A172 (cell line): ENCODE measurements around the gene ARMC3. TPM values are rescaled to one million over a fixed set of nuclear protein-coding genes. Genes with fewer than 3 reads are reported as not detected.
A peak's percentile ranks its signal among the peaks of the same experiment; 100 is the strongest.

Experiments
- DNase-seq: peaks from one replicate; pipeline ENCODE4 v3.0.0-alpha.2; 2015; ENCODE audit warnings: low spot score
- total RNA-seq: library from RNA; depleted of rRNA; stranded (reverse); fragments of >200 nt; shearing (Covaris generic); gene quantifications from 2 replicates; pipeline ENCODE4 v1.2.3, GENCODE V29; 2014

The ARMC3 gene
- total RNA-seq, 1 experiment from 2014 or later = 0.31 TPM

DNA sequence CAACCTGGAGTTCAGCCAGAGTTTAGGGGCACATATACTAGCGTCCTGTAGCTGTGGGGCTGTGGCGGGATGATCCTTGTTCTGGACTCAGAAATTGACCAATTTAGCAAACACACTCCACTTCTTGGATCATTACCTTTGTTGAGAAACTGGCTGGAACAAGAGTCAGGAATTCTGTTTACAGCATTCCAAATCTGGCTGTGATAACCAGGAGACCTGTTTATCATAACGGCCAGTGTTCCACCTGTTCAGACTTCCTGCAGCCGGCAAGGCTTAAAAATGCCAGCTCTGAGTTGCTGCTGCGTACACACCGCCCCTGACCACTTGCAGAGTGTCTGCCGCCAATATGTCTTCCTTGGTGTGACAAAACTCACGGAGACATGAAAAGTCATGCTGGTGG, 64.8 kb downstream of the ARMC3 start:
- DNase-seq = no peak

DNA sequence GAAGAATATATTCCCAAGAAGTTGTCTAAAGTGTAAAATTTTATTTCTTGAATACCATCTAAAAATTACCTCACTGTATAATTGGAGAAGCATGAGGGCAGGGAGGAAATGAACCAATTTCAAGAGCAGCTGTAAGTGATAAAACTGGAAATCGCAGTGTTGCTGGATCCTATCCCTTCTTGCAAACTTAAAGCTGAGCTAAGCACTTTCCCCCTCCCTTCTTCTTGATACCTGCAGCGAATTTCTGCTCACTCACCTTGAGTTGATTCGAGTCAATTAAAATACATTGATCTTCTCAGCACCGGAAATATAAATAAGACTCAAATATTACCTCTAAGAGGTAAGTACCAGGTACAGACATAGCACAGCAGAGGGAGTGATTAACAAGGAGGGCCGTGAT, 65.5 kb downstream of the ARMC3 start:
- DNase-seq = no peak

DNA sequence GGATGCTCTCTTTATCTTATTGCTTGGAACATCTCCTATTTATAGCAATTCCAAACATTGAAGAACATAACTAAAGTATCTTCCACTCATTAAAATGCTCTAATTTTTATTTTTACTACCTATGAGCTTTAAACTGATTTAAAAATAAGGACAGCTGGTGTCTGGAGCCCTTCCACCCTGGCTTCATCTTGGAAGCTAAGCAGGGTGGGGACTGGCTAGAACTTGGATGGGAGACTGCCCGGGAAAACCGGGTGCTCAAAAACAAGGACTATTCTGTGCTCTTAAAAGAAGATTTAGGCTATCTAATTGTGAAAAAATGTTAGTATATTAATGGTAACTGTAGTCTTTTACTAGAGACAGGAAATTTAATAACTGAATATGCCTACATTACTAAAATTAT, 69.2 kb downstream of the ARMC3 start:
- peak; percentile 46 for DNase-seq

DNA sequence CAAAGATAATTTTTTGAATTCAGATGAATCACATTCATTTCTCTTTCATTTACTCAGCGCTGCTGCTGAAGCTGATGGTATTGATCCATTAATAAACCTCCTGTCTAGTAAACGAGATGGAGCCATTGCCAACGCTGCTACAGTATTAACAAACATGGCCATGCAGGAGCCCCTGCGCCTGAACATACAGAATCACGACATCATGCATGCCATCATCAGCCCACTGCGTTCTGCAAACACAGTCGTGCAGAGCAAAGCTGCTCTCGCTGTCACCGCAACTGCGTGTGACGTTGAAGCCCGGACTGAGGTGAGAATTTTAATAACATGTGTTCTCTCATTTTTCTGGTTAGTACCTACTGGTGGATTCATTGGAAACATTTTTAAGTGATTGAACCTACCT, 70.2 kb downstream of the ARMC3 start:
- no peak for DNase-seq

DNA sequence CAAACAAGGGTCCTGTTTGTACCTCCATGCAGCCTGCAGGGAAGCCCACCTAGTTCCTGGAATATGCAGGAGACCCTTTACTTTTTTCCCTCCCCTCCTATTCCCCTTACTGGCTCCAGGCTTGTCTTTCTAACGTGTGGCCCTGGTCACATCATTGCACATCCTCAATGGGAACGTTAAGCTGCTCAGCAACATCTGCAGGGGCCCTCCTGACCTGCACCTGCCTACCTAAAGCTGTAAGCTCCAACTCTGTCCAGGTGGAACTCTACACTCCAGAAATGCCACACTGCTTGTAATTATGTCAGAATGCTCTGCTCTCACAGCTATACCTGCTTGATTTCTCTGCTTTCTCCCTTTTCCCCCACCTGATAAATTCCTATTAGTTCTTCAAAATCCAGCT, 72.1 kb downstream of the ARMC3 start:
- DNase-seq = no peak

DNA sequence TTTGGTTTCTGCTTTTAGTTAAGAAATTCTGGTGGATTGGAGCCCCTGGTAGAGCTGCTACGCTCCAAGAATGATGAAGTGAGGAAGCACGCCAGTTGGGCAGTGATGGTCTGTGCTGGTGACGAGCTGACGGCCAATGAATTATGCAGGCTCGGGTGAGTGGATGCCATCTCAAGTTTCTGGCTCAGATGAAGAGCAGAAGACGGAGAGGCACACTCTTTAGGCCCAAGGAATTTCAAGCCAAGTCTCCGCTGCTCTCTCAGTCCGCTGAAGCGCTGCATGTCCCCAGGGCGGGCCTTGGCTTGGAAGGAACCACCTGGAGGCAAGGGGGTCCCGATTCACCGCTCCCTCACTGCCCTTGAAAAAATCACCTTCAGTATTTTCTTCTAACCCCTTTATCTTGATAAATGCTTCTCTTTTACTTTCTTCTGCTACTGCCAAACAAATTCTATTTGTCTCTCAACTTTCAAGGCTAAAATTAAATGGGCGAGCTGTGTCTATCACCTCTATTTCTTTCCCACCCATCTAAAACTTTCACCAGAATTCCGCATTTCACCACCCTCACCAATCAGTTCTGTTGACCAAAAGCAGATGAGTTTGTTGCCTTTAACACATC, 74.2 kb downstream of the ARMC3 start:
- DNase-seq = no peak

DNA sequence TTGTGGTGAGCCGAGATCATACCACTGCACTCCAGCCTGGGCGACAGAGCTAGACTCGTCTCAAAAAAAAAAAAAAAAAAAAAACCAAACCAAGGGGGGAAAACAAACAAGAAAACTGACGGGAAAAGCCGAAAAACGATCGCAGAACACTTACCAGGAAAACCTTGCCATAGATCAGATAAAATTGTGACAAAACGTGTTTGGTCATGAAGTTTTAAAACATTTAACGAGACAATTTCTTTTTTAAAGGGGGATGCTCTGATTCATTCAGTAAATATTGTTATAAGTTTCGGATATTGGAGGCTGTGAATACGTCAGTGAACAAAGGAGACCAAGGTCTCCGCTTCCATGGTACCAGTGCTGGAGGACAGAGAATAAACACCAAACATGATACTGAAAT, 77.3 kb downstream of the ARMC3 start:
- no peak for DNase-seq

DNA sequence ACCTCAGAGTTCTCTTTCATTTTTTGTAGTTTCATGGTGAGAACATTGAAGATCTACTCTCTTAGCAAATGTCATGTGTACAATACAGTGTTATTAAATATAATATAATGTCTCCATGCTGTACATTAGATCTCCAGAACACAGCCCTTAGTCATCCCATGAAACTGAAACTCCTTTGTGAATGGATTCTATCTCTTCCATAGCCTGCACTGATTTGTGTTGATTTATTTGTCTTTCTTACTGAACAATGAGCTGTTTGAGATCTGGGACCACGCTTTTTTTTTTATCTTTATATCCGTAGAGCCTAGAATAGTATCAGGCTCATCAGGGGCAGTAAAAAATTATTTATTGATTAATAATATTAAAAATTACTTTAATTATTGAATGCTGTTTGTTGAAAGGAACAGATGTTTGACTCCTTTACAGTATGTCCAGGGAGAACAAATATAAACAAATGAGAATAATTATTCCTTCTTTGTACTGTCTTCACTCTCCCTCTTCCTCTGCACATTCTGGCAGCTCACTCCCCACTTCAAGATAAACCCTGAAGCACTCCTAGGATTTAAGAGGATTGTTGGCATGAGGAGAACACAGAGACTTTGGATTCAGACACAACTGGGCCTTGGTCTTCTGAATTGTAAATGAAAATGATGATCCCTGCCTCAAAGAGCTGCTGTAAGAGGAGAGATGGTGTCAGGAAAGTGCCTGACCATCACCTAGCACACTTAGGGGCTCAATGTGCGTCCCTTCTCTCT, 85.9 kb downstream of the ARMC3 start:
- DNase-seq = no peak

DNA sequence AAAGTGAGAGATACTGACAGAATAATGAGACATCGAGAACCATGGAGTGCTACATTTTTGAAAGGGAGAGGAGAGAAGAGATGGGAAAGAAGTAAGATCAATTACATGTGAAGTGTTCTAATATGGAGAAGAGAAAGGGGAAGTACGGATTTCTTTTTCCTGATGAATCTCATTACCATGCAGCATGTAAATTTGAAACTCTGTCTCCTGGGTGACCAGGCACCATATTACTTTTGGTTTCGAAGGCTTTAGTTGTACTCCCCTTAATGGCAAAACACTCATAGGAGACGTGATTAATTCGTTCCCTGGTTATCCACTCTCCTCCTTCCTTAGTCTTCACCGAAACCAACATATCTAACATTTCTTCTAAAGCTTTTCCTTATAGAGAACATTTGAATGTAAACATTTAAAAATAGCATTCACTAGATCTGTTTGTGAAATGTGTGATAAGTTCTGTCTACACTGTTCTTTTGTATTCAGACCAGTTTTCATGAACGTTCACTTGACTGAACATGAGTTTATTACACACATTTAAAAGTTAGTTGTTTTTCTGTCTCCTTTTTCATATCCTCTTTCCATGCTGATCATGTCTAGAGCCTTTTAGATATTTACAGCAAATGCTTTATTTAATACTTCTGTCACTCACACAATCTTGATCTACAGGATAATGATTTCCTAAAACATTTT, 87.3 kb downstream of the ARMC3 start:
- DNase-seq = no peak

DNA sequence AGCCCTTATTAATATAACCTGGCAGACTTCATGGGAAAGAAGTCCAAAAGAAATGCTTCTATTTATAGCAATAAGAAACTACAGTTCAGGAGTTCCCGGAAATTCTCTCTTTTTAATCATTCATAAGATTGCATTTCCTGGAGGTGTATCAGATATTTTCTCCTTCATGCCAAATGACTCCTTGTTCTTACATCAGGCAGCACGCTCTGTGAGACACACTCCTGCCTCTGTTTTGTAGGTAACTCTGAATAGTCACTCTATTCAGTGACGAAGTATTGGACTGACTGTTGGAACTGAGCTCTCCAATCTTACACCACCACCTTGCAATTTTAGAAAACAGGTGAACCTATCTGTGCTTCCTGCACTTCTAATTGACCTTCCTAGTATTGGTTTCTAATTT, 88.8 kb downstream of the ARMC3 start:
- no peak for DNase-seq

DNA sequence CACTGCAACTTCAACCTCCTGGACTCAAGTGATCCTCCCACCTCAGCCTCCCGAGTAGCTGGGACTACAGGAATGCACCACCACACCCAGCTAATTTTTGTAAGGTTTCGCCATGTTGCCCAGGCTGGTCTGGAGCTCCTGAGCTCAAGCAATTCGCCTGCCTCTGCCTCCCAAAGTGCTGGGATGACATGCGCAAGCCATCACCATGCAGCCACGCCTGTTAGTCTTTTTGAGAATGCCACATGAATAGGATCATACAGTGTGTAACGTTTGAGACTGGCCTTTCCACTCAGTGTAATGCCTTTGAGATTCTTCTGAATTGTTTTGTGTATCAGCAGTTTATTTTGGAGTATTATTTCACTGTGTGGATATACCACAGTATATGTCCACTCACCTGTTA, 91.8 kb downstream of the ARMC3 start:
- no peak for DNase-seq

DNA sequence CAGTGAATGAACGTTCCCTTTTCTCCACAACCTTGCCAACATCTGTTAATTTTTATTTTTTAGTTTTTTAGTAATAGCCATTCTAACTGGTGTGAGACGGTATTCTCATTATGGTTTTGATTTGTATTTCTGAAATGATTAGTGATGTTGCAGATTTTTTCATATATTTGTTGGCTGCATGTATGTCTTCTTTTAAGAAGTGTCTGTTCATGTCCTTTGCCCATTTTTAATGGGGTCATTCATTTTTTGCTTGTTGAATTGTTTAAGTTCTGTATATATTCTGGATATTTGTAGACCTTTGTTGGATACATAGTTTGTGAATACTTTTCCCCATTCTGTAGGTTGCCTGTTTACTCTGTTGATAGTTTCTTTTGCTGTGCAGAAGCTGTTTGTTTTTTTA, 93.6 kb downstream of the ARMC3 start:
- no peak for DNase-seq

DNA sequence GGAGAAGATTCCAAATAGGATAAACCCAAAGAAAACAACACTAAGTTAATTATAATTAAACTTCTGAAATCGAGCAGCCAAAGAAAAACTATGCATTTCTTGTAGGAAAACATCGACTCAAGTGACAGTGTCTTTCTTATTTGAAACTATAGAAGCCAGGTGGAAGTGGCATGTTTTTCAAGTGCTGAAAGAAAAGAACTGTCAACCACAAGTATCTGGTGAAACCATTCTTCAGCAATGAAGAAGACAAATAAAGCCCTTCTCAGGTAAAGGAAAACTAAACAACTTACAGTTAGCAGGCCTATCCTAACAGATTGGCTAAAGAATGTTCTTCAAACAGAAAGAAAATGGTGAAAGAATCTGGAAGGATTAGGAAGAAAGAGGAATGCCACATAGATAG, 96.1 kb downstream of the ARMC3 start:
- no peak for DNase-seq

DNA sequence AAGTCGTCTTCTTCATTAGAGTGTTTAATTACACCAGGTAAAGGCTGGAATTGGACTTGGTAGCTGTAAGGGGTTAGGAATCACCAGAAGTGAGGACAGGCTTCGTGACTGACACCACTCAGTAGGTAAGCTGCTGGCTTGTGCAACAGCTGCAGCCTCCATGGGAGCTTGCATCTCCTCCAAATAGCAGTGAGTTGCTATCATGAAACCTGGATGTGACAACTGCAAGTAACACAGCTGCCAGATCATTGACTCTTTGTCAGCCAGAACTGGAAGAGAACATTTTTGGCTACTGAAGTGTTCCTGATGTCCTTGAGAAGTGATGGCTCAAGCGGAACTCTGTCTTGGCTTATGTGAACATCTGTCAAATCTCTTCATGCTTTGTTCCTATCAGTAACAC, 103.5 kb downstream of the ARMC3 start:
- no peak for DNase-seq

DNA sequence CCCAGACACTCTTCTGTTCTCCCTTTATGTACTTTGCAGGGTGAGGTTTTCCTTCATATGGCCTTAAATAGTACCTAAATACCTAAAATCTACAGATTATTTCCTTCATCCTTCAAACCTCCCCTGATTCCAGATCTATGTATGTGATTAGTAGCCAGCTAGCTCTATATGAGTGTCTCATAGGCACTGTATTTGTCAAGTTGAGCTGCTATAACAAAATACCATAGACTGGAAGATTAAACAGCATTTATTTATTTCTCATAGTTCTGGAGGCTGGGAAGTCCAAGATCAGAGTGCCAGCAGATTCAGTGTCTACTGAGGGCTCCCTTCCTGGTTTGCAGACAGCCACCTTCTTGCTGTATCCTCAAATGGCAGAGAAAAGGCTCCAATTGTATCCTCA, 106.9 kb downstream of the ARMC3 start:
- DNase-seq = no peak

DNA sequence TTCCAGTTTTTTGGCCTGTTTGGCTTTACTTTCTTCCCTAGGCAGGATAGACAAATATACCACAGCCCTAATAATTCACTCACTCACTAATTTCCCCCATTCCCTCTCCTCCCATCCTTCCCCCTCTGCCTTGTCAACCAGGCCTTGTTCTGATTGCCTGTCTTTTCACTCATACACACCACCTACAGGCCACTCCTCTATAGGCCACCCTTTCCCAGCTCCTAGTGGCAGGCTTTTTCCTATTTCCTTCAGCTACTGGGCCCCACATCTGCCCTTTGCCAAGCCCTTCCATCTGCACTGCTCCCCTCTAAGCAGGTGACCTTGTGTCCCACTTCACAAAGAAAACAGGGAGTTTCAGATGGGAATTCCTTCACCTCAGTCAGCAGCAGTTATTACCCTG, 107.7 kb downstream of the ARMC3 start:
- DNase-seq = no peak

DNA sequence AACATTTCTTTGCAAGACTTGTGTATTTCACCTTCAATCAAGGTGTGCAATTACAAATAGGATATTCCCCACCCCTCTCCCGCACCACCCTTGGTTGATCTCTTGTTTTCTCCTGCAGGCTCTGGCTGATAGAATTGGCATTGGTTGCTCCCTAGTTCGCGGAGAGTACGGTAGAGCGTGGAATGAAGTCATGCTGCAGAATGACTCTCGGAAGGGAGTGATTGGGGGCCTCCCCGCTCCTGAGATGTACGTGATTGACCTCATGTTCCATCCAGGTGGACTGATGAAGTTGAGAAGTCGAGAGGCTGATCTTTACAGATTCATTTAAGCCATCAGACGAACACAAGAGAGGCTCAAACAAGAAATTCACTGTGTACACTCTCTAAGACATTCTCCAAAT, 109.3 kb downstream of the ARMC3 start:
- no peak for DNase-seq

DNA sequence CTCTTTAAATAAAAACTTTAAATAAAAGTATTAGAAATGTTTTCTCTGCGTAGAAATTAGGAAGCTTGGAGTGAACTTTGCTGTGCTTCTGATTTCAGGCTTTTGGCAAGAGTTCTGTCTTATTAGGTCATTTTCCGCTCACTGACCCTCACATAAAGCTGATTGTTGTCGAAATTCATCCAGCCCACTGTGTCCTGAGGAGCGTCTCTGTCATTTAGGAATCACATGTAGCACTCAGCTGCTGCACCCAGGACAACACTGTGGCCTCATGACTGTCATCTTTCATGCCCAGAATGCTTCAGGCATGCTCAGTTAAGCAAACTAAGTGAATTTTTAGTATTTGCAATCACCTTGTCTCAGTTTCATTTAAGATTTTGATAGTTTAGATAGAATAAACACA, 109.7 kb downstream of the ARMC3 start:
- no peak for DNase-seq

DNA sequence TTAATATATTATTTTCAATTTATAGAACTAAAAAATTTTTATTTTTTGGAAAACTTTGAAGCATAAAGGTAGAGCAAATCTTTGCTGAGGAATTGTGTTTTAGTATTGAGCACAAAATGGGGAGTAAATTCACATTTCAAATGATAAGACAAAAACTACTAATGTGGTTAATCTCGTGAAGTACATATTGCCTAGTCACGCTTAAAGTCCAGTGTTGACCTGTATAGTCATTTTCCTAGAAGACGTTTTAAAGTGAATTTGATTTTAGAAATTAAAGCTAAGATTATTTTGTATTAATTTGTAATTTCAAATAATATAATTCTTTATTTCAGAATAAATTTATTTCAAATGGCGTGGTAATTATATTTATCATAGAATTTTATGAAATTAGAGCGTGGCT, 110.3 kb downstream of the ARMC3 start:
- DNase-seq = no peak

DNA sequence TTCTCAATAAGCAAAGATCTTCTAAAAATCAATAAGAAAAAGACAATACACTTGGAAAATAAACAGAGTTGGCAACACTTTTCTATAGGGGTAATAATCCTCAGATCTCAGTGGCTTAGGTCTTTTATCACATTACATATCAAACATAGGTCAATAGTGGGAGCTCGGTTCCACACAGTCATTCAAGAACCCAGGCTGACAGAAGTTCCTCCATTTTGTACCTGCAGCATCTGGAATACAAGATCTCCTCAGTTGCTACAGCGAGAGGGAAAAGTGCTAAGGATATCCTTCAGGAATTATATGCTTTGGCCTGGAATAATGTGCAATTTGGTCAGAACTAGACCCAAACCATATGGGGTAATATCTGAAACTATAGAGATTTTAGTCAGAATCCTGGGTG, 112.1 kb downstream of the ARMC3 start:
- no peak for DNase-seq

DNA sequence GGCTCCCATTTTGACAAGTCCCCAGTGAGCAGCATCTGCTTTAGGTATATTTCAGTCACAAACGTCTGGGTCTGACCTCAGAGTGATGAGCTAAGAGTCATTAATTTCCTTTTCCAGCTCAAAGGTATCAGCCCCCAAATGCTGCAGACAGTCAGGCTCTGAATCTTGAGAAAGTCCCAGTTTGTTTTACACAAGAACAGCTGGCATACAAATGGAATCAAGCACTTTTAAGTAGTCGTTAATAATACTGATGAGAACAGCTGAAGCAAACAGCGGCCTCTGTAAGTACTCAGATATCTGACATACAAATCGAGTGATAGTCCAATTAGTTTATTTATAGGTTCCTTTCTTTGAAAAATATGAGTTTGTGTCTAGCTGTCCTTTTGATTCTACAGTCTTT, 118.2 kb downstream of the ARMC3 start:
- no peak for DNase-seq

DNA sequence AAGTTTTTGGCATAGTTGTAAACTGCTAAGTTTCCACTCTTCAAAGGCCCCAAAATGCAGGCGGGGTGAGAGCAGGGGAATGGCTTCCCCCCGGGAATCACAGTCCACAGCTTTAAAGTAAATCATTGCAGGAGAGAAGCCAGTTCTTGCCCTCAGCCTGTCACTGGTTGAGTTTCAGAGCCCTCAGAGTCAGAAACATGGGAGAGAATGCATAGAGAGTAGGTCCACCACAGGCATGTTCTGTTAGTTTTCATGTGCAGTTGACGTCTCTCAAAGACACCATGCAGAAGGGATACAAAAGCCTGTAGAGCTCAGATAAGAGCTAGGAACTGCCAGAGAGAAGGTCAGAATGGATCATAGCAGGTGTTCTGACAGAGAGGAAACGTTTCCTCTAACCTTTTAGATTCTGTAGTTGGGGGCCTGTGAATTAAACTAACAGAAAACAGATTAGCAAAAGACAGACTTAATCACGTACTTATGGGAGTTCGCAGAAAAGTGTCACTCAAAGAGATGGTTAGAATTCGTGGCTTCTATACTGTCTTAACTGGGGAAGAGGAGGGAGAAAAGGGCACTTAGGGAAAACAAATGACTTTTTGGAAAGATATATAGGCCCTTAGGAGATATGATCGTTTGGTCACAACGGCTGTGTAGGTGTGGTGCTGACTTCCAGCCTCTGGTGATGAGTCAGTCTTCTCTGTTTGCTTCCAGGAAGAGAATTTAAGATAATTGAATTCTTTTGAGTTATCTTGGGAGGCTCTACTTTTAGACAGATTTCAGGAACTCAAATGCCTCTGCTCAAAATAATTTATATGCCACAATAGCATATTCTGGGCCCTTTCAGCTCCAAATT, 119.6 kb downstream of the ARMC3 start:
- DNase-seq = peak; percentile 73
